Neural cell (in vitro differentiated cells): ENCODE measurements around the gene SLC39A7. TPM values are rescaled to one million over a fixed set of nuclear protein-coding genes. Genes with fewer than 3 reads are reported as not detected.

Experiments
- H2AFZ ChIP-seq: fragments of 200-600, 300-800 bp; sonication (generic), shearing (Covaris generic); 2 replicates; pipeline ENCODE4 v1.6.0; 2014; ENCODE audit warnings: low read depth, mild to moderate bottlenecking, antibody characterized with exemption, low read length, moderate library complexity
- H3F3A ChIP-seq: fragments of 200-600 bp; shearing (Covaris generic); 2 replicates; pipeline ENCODE4 v1.6.1; 2016; ENCODE audit warnings: mild to moderate bottlenecking, moderate library complexity, mixed read lengths, antibody characterized with exemption, low read length; ENCODE audit not compliant: insufficient read depth, poor library complexity, severe bottlenecking
- H3K27ac ChIP-seq: fragments of 200-600, 300-800 bp; sonication (generic), shearing (Covaris generic); 2 replicates; pipeline ENCODE4 v1.5.1; 2014; ENCODE audit warnings: mild to moderate bottlenecking, low read length, moderate library complexity
- H3K27me3 ChIP-seq: fragments of 300-800, 200-600 bp; sonication (generic), shearing (Covaris generic); 2 replicates; pipeline ENCODE4 v1.6.0; 2014; ENCODE audit warnings: mild to moderate bottlenecking, low read depth, low read length, moderate library complexity; ENCODE audit not compliant: insufficient read depth
- H3K36me3 ChIP-seq: fragments of 300-800, 200-600 bp; sonication (generic), shearing (Covaris generic); 2 replicates; pipeline ENCODE4 v1.5.1; 2014; ENCODE audit warnings: mild to moderate bottlenecking, antibody characterized with exemption, low read length, moderate library complexity; ENCODE audit not compliant: insufficient read depth
- H3K4me2 ChIP-seq: fragments of 300-800, 200-600 bp; sonication (generic), shearing (Covaris generic); 2 replicates; pipeline ENCODE4 v1.6.0; 2014; ENCODE audit warnings: mild to moderate bottlenecking, low read length
- H3K4me3 ChIP-seq: fragments of 300-800, 200-600 bp; sonication (generic), shearing (Covaris generic); 2 replicates; pipeline ENCODE4 v1.5.1; 2014; ENCODE audit warnings: mild to moderate bottlenecking, low read length, moderate library complexity
- H3K79me2 ChIP-seq: fragments of 200-600 bp; shearing (Covaris generic); replicated peaks from 2 replicates; pipeline ENCODE4 v1.6.0; 2014; ENCODE audit warnings: mild to moderate bottlenecking, low read length, moderate library complexity; ENCODE audit not compliant: insufficient read depth
- H3K9ac ChIP-seq: fragments of 300-800, 200-600 bp; sonication (generic), shearing (Covaris generic); 2 replicates; pipeline ENCODE4 v1.6.1; 2016; ENCODE audit warnings: mild to moderate bottlenecking, low read length, mixed read lengths
- H3K9me2 ChIP-seq: fragments of 200-600 bp; shearing (Covaris generic); 2 replicates; pipeline ENCODE4 v1.6.1; 2016; ENCODE audit warnings: mild to moderate bottlenecking, low read length, mixed read lengths; ENCODE audit not compliant: insufficient read depth
- H3K9me3 ChIP-seq: fragments of 200-600, 300-800 bp; sonication (generic), shearing (Covaris generic); 2 replicates; pipeline ENCODE4 v1.6.1; 2016; ENCODE audit warnings: mild to moderate bottlenecking, mixed run types, low read length, moderate library complexity, mixed read lengths
- H4K20me1 ChIP-seq: fragments of 200-600 bp; shearing (Covaris generic); 2 replicates; pipeline ENCODE4 v1.6.1; 2016; ENCODE audit warnings: mild to moderate bottlenecking, mixed run types; ENCODE audit not compliant: insufficient read depth
- EP300 ChIP-seq: fragments of 450-650 bp; conservative IDR thresholded peaks from 2 replicates; pipeline ENCODE4 v1.6.1; 2014; ENCODE audit warnings: antibody characterized with exemption, mild to moderate bottlenecking, moderate library complexity; ENCODE audit not compliant: poor library complexity, severe bottlenecking
- EZH2 ChIP-seq: fragments of 200-600, 300-800 bp; shearing (Covaris generic), sonication (generic); IDR thresholded peaks from 2 replicates; pipeline ENCODE4 v1.6.1; 2014; ENCODE audit warnings: antibody characterized with exemption, low read length, borderline replicate concordance, mild to moderate bottlenecking; ENCODE audit not compliant: insufficient read depth, poor library complexity, severe bottlenecking
- MXI1 ChIP-seq: fragments of 450-650 bp; conservative IDR thresholded peaks from 2 replicates; pipeline ENCODE4 v1.6.1; 2014; ENCODE audit warnings: antibody characterized with exemption, mild to moderate bottlenecking; ENCODE audit not compliant: poor library complexity, severe bottlenecking
- POLR2AphosphoS5 ChIP-seq: IDR thresholded peaks from 2 replicates; pipeline ENCODE4 v1.6.1; 2012
- RAD21 ChIP-seq: fragments of 450-650 bp; conservative IDR thresholded peaks from 2 replicates; pipeline ENCODE4 v1.6.1; 2014; ENCODE audit warnings: antibody characterized with exemption, mild to moderate bottlenecking, moderate library complexity
- SMC3 ChIP-seq: fragments of 450-650 bp; conservative IDR thresholded peaks from 2 replicates; pipeline ENCODE4 v1.6.1; 2014; ENCODE audit warnings: antibody characterized with exemption, mild to moderate bottlenecking, moderate library complexity; ENCODE audit not compliant: poor library complexity
- TAF1 ChIP-seq: IDR thresholded peaks from 2 replicates; pipeline ENCODE4 v1.6.1; 2012; ENCODE audit warnings: low read depth
- polyA plus RNA-seq: library from polyadenylated mRNA; depleted of rRNA; stranded (reverse); fragments of >200 nt; gene quantifications from 2 replicates; pipeline ENCODE4 v1.2.3, GENCODE V29; 2014
- TF ChIP-seq, protein P1 (sequence below): fragments of 450-650 bp; IDR thresholded peaks from 2 replicates; pipeline ENCODE4 v1.5.1; 2014; ENCODE audit warnings: antibody characterized with exemption, mild to moderate bottlenecking, moderate library complexity; ENCODE audit not compliant: poor library complexity, severe bottlenecking
- TF ChIP-seq, protein P2 (sequence below): IDR thresholded peaks from 2 replicates; pipeline ENCODE4 v1.6.1; 2012; ENCODE audit warnings: borderline replicate concordance

The SLC39A7 gene
- polyA plus RNA-seq, 1 donor from 2014 or later, result 99.8 TPM

DNA sequence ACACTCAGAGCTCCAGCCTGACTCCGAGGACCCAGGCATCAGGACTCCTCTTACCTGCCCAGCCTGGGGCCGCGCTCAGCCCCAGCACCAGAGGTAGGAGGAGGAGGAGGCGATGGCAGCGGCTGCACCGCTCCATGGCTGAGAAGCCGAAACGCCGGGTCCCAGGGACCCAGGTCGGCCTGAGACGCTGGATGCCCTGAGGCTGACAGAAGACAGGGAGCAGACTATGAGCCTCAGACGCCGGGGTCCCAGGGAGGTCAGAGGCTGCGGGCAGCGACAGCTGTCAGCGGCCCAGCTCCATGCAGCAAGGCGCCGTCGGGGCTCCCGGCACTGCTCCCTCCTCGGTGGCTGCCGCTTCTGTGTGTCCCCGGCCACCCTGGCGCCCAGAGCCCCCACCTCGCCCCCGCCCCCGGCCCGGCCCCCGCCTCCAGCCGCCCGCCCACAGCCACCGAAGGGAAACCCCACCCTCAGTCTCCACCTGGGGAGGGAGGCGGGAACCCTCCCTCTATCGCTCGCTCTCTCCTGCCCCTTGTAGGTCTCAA is 8.5 kb upstream of the SLC39A7 start, which contains the start of gene COL11A2:
COL11A2 (minus strand) TSS at position 363 of the 542 bp plus-strand sequence; CDS start at position 136, 227 bp downstream.
- Histone ChIP-seq H3K9me3 (no peaks in the 10 kb centered on the region), H3K27ac (no peak within 1 kb of the TSS), H3K79me2 (no peaks in the 10 kb centered on the region), H2AFZ (no peak within 1 kb of the TSS), H3K9me2 (no peaks in the 10 kb centered on the region), H3K27me3 (peaks cover 17% of the 10 kb centered on the region), H4K20me1 (no peaks in the 10 kb centered on the region), H3K36me3 (peaks cover 8% of the 10 kb centered on the region), H3K4me3 (no peak within 1 kb of the TSS), H3K4me2 (no peak within 1 kb of the TSS), H3K9ac (no peak within 1 kb of the TSS), H3F3A (no peaks in the 10 kb centered on the region)
- TF ChIP-seq, protein P1, sequence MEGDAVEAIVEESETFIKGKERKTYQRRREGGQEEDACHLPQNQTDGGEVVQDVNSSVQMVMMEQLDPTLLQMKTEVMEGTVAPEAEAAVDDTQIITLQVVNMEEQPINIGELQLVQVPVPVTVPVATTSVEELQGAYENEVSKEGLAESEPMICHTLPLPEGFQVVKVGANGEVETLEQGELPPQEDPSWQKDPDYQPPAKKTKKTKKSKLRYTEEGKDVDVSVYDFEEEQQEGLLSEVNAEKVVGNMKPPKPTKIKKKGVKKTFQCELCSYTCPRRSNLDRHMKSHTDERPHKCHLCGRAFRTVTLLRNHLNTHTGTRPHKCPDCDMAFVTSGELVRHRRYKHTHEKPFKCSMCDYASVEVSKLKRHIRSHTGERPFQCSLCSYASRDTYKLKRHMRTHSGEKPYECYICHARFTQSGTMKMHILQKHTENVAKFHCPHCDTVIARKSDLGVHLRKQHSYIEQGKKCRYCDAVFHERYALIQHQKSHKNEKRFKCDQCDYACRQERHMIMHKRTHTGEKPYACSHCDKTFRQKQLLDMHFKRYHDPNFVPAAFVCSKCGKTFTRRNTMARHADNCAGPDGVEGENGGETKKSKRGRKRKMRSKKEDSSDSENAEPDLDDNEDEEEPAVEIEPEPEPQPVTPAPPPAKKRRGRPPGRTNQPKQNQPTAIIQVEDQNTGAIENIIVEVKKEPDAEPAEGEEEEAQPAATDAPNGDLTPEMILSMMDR, result no peak
- TF ChIP-seq POLR2AphosphoS5, result no peak
- TF ChIP-seq, protein P2, sequence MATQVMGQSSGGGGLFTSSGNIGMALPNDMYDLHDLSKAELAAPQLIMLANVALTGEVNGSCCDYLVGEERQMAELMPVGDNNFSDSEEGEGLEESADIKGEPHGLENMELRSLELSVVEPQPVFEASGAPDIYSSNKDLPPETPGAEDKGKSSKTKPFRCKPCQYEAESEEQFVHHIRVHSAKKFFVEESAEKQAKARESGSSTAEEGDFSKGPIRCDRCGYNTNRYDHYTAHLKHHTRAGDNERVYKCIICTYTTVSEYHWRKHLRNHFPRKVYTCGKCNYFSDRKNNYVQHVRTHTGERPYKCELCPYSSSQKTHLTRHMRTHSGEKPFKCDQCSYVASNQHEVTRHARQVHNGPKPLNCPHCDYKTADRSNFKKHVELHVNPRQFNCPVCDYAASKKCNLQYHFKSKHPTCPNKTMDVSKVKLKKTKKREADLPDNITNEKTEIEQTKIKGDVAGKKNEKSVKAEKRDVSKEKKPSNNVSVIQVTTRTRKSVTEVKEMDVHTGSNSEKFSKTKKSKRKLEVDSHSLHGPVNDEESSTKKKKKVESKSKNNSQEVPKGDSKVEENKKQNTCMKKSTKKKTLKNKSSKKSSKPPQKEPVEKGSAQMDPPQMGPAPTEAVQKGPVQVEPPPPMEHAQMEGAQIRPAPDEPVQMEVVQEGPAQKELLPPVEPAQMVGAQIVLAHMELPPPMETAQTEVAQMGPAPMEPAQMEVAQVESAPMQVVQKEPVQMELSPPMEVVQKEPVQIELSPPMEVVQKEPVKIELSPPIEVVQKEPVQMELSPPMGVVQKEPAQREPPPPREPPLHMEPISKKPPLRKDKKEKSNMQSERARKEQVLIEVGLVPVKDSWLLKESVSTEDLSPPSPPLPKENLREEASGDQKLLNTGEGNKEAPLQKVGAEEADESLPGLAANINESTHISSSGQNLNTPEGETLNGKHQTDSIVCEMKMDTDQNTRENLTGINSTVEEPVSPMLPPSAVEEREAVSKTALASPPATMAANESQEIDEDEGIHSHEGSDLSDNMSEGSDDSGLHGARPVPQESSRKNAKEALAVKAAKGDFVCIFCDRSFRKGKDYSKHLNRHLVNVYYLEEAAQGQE, result no peak
- TF ChIP-seq EP300, result no peak
- no peak for TF ChIP-seq SMC3
- TF ChIP-seq EZH2, result no peak
- no peak for TF ChIP-seq TAF1
- no peak for TF ChIP-seq RAD21
- TF ChIP-seq MXI1, result no peak

DNA sequence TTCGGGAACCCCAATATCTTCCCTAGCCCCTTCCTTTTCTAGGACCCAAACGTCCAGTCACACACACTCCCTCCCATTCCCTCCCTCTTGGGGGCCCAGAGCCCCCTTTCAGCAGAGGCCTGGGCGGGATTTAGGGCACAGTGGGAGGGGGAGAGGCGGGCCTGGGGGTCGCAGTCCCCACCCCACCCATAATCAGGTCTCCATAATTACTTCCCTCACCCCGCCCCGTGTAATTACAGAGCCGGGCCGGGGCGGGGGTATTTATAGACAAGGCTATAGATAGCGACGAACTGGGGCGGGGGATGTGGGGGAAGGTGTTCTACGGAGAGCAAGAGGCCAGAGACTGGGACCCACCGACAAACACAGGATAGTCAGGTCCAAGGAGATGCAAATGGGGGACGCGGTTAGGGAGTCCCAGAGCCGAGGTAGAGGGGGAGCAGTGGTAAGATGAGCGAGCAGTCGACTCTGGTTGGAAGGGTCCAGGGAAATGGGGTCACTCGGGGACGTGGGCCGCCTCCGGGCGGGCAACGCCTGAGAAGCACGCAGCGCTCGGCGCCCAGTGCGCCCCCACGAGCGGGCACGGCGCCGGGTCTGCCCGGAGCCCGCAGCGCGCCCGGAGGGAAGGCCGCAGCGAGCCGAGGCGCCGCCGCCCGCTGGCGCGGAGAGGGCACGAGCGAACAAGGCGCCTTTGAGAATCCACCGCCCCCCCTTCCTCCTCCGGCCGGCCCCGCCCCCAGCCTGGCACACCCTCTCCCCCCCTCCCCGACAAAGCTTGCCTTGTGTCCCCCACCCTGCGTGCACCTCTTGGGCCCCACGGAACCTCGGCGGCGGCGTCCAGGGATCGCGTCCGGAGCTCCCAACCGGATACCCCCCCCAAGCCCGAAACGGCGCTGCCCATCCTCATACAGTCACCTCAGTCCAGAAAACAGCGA is 7.7 kb upstream of the SLC39A7 start:
- Histone ChIP-seq H3K4me3 (no peak overlapping the region), H3K27ac (no peak overlapping the region), H3K9me3 (no peaks in the 10 kb centered on the region), H3K79me2 (no peaks in the 10 kb centered on the region), H3K27me3 (peaks cover 17% of the 10 kb centered on the region), H3K4me2 (no peak overlapping the region), H3K9me2 (no peaks in the 10 kb centered on the region), H3F3A (no peaks in the 10 kb centered on the region), H2AFZ (no peak overlapping the region), H4K20me1 (no peaks in the 10 kb centered on the region), H3K36me3 (peaks cover 8% of the 10 kb centered on the region), H3K9ac (no peak overlapping the region)
- TF ChIP-seq EZH2, result peak; percentile 60
- TF ChIP-seq, protein P1, result no peak
